ENCODE results near the gene STX3. TPM values are rescaled to one million over a fixed set of nuclear protein-coding genes. Genes with fewer than 3 reads are reported as not detected.

Gene STX3
- total RNA-seq = 10 to 100 TPM; 24.1 to 48.2 (median 29.9) TPM

- no peaks in the 10 kb centered on the region for H3K36me3 ChIP-seq
- no peaks in the 10 kb centered on the region for H3K9me3 ChIP-seq
- peak; percentile 81 to 88 for DNase-seq (ENCODE audit: low spot score in 2 of 2)
- under 1% methylated on average over 29 of the region's 80 CpGs for WGBS
- TF ChIP-seq POLR2A (IDR thresholded peaks at IDR 0.05) = peak in 1 of 2 donors; percentile 70
- TF ChIP-seq POLR2AphosphoS5 (IDR thresholded peaks at IDR 0.05) = no peak
- no peak for TF ChIP-seq EP300 (IDR thresholded peaks at IDR 0.05)
- peak within 1 kb of the TSS; percentile 95 for H3K27ac ChIP-seq
- peaks cover 32% of the 10 kb centered on the region for H3K4me1 ChIP-seq
- H3K4me3 ChIP-seq = peak within 1 kb of the TSS; percentile 78
- H3K27me3 ChIP-seq = no peaks in the 10 kb centered on the region
These were observed at the start of gene STX3 for GRCh38 chr11:59754859-59755700. TSS of gene STX3 (plus strand) at chr11:59755376. CDS start at chr11:59755606, 230 bp downstream.

GRCh38 chr11:59706518-59707285, 48.5 kb upstream of the STX3 start:
- Histone ChIP-seq H3K4me1 (no peaks in the 10 kb centered on the region), H3K27me3 (peaks cover 3% of the 10 kb centered on the region), H3K36me3 (no peaks in the 10 kb centered on the region), H3K9me3 (no peaks in the 10 kb centered on the region), H3K4me3 (no peak overlapping the region), H3K27ac (no peak overlapping the region)
- TF ChIP-seq POLR2A (IDR thresholded peaks at IDR 0.05) = no peak
- TF ChIP-seq, protein P1, sequence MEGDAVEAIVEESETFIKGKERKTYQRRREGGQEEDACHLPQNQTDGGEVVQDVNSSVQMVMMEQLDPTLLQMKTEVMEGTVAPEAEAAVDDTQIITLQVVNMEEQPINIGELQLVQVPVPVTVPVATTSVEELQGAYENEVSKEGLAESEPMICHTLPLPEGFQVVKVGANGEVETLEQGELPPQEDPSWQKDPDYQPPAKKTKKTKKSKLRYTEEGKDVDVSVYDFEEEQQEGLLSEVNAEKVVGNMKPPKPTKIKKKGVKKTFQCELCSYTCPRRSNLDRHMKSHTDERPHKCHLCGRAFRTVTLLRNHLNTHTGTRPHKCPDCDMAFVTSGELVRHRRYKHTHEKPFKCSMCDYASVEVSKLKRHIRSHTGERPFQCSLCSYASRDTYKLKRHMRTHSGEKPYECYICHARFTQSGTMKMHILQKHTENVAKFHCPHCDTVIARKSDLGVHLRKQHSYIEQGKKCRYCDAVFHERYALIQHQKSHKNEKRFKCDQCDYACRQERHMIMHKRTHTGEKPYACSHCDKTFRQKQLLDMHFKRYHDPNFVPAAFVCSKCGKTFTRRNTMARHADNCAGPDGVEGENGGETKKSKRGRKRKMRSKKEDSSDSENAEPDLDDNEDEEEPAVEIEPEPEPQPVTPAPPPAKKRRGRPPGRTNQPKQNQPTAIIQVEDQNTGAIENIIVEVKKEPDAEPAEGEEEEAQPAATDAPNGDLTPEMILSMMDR (IDR thresholded peaks at IDR 0.05) = no peak
- no peak for TF ChIP-seq EP300 (IDR thresholded peaks at IDR 0.05)
- no peak for TF ChIP-seq POLR2AphosphoS5 (IDR thresholded peaks at IDR 0.05)
- 64% methylated on average over 5 of the region's 5 CpGs for WGBS
- no peak for DNase-seq (ENCODE audit: low spot score in 2 of 2)

GRCh38 chr11:59707371-59707770, 47.8 kb upstream of the STX3 start:
- Histone ChIP-seq H3K9me3 (no peaks in the 10 kb centered on the region), H3K36me3 (no peaks in the 10 kb centered on the region), H3K27me3 (peaks cover 3% of the 10 kb centered on the region), H3K27ac (no peak overlapping the region), H3K4me3 (no peak overlapping the region), H3K4me1 (no peaks in the 10 kb centered on the region)
- WGBS = 90% methylated on average over 1 of the region's 1 CpG
- TF ChIP-seq POLR2A (IDR thresholded peaks at IDR 0.05) (no peak), EP300 (IDR thresholded peaks at IDR 0.05) (no peak), POLR2AphosphoS5 (IDR thresholded peaks at IDR 0.05) (no peak)
- TF ChIP-seq, protein P1 (IDR thresholded peaks at IDR 0.05) = no peak
- DNase-seq (ENCODE audit: low spot score in 2 of 2) = no peak

GRCh38 chr11:59708537-59708936, 46.6 kb upstream of the STX3 start:
- Histone ChIP-seq H3K4me3 (no peak overlapping the region), H3K4me1 (no peaks in the 10 kb centered on the region), H3K27me3 (no peaks in the 10 kb centered on the region), H3K9me3 (no peaks in the 10 kb centered on the region), H3K27ac (no peak overlapping the region), H3K36me3 (no peaks in the 10 kb centered on the region)
- no peak for DNase-seq (ENCODE audit: low spot score in 2 of 2)
- TF ChIP-seq POLR2A (IDR thresholded peaks at IDR 0.05) = no peak
- TF ChIP-seq, protein P1 (IDR thresholded peaks at IDR 0.05) = no peak
- no peak for TF ChIP-seq EP300 (IDR thresholded peaks at IDR 0.05)
- no peak for TF ChIP-seq POLR2AphosphoS5 (IDR thresholded peaks at IDR 0.05)
- 76% methylated on average over 1 of the region's 1 CpG for WGBS

DNA sequence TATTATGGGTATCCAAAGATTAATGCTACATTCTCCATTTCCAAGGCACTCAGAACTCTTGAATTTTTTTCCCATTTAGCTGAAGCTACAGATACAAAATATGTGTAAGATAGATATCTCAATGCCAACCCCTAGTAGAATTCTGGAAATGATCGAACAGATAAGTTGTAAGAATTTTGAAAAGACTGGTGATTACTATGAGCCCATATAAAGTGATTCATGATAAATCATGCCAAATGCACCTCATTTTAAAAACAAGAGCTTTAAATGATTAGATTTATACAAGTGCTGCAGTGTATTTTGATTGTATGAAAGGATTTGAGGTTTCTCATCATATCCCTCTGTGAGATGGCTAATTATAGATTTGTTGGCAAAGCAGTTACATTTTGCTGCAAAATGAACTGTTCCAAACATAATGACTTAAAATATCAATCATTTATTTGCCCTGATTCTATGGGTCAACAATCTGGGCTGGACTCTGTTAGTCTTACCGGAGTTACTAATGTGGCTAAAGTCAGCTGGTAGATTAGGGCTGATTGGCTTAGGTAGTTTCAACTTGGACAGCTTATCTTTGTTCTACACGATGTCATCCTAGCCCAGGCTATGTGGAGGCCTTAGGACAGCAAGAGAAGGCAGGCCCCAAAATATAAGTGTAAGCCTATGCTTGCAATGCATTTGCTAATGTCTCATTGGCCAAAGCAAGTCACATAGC, 44.9 kb upstream of the STX3 start:
- no peaks in the 10 kb centered on the region for H3K36me3 ChIP-seq
- 74% methylated on average over 3 of the region's 3 CpGs for WGBS
- DNase-seq (ENCODE audit: low spot score in 2 of 2) = no peak
- no peaks in the 10 kb centered on the region for H3K27me3 ChIP-seq
- no peaks in the 10 kb centered on the region for H3K4me1 ChIP-seq
- H3K27ac ChIP-seq = no peak overlapping the region
- TF ChIP-seq, protein P1 (IDR thresholded peaks at IDR 0.05) = no peak
- TF ChIP-seq POLR2AphosphoS5 (IDR thresholded peaks at IDR 0.05) = no peak
- no peak for TF ChIP-seq EP300 (IDR thresholded peaks at IDR 0.05)
- no peak for TF ChIP-seq POLR2A (IDR thresholded peaks at IDR 0.05)
- H3K9me3 ChIP-seq = no peaks in the 10 kb centered on the region
- H3K4me3 ChIP-seq = no peak overlapping the region
